DMS153 (cell line): Measurements from ENCODE around the gene EGFL6.
"Not testable (repeated sequence)": the region's sequence is repeated elsewhere in the genome, so short reads cannot be mapped to it uniquely, and the experiment has no call there.

Source experiments
- DNase-seq: peaks from one replicate; lab custom pipeline; 2025; lab: John Stamatoyannopoulos, UW

EGFL6 gene

DNA sequence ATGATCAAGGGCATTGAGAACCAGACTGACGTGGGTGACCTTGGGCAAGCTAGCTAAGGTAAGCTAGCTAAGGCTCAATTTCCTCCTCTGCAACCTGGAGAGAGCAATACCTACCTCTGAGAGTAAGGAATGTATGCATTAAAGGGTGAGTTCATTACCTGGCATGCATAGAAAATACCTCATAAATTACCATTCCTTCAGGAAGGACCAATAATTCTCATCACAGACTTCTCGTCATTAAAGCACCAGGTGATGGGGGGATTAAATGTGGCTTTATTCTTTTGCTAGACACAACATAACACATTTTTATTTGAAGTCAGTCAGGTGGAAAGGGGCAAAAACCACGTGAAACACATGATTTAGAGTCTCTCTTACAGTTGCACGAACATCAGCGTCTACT, 21.5 kb downstream of the EGFL6 start:
- DNase-seq: no peak

DNA sequence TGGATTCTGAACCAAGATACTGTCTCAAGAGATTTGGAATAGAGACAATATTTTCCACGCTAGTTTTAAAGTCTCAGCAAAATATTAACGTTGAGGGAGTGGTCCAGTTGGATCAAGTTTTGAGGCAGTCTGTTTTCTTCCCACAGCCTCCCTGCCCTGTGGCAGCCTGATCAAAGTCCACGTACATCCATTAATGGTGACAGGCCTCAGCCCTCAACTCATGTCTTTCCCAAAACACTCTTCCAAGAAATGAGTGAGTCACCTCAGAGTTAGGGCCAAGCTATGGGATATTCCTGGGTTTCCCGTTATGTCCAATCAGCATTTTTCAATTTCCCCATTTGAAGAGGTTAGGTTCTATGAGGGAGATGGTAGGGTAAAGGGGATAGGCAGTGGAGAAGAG, 28.5 kb downstream of the EGFL6 start:
- no peak for DNase-seq

DNA sequence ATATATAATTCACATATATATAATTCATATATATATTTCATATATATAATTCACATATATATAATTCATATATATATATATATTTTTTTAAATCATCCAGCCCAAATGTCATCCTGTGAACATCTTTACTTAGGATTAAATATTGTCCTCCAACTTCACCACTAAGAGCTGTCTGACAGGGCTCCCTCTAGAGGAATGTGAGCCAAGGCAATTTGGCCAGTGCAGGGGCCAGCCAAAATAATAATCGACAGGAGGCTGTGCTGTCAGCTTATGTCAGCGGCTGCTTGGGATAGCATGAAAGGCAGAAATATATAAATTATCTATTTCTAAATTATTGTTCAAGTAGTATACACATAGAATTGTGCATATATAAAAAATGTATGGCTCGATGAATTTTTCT, 29.5 kb downstream of the EGFL6 start:
- DNase-seq: no peak

DNA sequence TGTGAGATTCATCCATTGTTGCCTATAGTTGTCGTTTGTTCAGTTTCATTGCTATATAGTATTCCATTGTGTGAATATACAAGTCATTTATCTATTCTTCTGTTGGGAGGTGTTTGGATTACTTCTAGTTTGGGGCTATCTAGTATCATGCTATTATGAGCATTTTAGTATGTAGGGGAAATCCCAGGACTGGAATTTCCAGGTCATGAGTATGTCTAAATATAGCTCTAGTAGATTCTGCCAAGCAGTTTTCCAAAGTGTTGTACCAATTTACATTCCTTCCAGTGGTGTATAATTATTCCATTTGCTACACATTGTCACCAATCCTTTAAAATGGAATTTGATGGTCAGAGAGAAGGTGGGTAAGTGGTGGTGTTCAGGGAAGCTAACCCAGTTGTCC, 30.1 kb downstream of the EGFL6 start:
- DNase-seq: no peak

DNA sequence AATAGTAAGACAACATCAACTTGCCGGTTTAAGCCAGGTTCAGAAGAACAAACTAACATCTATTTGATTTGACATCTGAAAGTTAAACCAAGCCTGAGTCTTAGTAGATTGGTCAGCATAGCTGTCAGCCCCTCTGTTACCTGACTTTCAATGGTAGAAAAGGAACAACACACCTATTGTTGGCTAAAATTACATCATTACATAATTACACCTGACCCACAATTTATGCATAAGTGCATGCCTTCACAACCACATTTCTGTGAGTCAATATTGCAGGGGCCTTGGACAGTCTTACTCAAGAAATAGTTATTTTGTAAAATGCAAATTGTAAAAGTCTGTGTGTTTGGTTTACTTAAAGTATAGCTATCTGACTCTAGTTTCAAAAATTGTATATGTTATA, 36.2 kb downstream of the EGFL6 start:
- no peak for DNase-seq

DNA sequence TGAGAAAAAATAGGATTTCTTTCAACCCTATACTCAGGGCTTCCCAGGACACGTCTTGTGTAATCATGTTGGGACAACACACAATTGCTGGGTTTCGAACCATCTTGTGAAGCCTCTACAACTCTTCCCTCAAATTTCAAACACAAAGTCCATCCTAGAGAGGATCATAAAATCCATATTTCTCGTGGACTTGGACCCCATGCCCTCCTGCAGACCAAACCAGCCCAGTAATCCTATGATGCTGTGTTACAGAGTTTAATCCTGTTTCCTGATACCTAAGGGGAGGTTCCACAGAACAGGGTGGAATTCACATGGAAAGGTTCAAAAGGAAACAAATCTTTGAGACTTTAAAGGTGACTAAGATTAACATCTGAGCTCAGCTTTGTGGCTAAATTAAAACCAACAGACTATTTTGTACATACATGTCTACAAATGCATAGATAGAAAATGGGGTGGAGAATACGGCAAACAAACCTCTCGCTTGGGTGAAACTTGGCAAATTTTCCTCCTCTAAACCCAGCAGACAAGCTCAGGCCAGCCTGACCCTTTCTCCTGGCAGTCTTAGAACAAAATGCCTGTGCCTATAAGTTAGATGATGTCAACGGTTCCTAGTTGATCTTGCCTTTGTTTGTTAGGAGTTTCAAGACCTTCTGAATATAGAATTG, 38.1 kb downstream of the EGFL6 start:
- DNase-seq: no peak

DNA sequence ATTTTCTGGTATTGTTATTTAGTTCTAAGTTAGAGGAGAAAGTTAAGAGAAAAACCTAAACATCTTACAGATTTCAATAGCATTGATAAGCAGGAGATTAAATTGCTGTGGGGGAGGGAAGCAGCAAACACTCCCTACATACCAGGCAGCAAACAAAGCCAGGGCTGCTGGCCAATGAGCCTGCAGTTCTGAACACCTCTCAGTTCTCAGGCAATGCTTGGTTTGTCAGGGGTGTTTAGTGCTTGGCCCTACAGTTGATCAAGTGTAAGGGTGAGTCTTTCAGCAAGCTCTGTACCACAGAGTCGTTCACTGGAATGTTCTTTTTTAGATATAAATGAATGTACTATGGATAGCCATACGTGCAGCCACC, 38.6 kb downstream of the EGFL6 start:
- no peak for DNase-seq

DNA sequence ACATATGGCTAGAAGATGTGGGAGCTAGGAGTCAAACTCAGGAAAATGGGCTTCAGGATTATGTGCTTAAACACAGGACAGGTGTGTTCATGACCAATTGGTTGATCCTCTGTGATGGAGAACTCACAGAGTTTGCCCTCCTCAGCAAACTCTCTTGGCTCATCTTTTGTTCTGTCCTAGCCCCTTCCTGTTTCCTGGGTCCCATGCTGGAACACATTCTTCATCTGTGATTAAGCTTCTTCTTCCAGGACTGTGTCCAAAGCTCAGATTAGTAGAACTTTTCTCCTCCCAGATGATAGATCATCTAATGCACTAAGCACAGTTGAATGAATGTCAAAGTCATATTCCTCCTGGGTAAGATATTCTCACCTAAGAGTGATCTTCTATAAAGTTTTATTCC, 44.8 kb downstream of the EGFL6 start:
- DNase-seq: no peak

DNA sequence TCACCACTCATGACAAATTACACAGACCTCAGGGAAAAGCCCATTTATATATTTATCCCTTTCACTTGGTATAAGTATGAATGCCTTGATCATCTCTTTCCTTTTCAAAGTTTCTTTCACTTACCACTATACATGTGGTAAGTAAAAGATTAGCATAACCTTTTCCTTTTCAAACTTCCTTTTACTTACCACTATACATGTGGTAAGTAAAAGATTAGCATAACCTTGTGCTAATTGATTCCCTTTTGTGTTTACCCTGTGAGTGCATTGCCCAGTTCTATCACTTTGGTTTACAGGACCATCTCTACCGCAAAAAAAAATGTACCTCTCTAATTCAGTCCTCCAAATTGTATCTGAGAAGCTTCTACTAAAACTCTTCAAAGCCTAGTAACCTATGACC, 50.8 kb downstream of the EGFL6 start:
- no peak for DNase-seq

DNA sequence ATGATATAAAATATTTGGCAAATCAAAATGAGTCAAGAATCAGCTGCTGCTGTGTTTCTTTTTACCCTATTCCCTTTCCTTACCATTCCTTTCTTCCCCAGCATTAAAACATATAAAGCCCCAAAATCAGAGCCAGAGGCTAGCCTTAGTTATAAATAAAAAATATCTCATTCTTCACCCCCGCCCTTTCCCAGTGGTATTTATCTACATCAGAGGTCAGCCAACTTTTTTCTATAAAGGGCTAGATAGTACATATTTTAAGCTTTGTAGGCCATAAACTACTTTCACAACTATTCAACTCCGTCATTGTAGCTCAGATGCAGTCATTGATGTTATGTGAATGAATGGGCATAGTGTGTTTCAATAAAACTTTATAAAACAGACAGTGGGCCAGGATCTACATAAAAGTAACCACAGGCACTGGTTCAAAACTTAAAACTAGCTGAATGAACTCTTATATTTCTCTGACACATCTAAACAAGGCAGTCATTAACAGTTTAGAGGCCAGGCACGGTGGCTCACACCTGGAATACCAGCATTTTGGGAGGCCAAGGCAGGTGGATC, 53.1 kb downstream of the EGFL6 start:
- no peak for DNase-seq

DNA sequence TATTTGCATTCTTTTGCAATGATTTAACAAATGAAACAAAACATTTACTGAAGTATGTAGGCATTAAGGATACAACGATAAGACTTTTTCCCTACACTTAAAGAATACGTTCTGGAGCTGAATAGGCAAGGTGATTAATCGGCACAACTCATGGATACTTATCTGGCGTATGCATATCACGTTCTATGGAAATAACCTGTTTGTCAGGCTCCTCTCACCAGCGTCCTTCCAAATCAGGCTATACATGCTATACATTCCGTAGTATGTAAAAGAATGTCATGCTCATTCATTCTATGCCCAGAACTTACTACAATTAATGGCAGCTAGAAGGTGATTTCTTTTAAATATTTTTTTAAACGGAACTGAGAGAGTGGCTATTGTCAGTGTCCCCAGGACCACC, 57.9 kb downstream of the EGFL6 start:
- DNase-seq: no peak

DNA sequence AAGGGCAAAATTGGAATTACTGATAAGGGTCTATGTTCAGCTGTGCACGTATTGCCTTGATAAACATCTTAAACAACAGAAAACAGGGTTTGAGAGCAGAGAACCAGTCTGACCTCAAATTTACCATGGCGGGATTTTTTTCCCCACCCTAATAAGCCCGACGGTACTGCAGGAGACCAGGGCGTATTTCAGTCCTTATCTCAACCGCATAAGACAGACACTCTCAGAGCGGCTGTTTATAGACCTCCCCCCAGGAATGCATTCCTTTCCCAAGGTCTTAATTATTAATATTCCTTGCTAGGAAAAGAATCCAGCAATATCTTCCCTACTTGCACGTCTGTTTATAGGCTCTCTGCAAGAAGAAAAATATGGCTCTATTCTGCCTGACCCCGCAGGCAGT, 67.8 kb downstream of the EGFL6 start:
- not testable (repeated sequence) for DNase-seq

DNA sequence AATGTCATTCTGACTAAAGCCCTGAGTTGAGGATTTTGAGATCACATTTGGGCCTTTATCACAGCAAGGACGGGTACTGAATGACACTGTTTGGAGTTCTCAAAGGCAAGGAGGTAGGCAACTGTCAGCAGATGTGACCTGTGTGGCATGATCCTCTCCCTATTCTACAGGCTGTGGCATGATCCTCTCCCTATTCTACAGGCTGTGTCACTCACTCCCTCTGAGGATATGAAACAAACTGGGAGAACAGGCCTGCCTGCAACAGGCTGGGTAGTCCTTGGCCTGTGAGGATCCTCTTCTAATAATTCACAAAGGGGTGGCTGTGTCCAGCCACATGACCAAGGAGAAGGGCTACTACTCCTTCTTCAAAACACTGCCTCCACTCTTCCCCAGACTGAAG, 68.6 kb downstream of the EGFL6 start:
- DNase-seq: no peak

DNA sequence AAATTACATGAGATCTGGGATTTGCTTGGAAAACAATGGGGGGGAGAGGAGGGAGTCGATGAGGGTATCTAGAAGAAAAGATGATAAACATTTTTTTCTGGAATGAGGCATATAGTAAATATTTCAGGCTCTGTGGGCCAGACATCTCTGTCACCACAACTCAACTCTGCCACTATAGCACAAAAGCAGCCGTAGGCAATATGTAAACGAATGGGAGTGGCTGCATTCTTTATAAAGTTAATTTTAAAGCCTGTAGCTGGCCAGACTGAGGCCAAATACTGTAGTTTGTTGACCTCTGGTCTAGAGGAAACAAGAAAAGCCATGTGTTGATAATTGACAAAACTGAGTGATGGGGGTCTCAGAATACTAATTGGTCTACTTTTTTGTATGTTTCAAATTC, 69.4 kb downstream of the EGFL6 start:
- DNase-seq: no peak

DNA sequence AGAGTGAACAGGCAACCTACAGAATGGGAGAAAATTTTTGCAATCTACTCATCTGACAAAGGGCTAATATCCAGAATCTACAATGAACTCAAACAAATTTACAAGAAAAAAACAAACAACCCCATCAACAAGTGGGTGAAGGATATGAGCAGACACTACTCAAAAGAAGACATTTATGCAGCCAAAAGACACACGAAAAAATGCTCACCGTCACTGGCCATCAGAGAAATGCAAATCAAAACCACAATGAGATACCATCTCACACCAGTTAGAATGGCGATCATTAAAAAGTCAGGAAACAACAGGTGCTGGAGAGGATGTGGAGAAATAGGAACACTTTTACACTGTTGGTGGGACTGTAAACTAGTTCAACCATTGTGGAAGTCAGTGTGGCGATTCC, 72.3 kb downstream of the EGFL6 start:
- DNase-seq: not testable (repeated sequence)

DNA sequence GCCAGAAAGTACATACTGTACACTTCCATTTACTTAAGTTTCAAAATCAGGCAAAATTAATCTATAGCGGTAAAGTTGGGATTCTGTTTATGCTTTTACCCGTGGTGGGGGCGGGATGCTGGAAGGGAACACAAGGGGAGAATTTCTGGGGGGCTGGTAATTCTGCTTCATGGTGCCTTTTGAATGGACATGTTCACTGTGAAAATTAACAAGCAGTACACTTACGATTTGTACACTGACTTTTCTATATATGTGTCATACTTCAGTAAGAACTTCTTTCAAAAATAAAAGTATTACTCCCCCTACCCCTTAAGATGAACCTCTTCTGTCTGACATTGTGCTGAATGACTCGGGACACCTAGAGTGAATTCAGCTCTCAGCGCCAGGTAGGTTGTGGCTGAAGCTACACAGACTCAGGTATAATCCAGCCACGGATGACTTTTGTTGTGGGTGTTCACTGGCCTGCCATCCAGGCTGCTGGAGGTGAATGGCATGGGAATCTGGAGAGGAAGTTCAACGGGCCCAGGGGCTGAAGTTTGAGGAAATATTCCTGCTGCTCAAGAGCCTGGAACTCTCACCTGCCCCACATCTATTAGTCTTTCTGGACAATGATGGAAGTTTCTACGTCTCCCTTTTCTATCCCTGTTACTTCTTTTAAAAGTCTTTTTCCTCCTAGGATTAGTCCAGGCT, 76.2 kb downstream of the EGFL6 start:
- DNase-seq: no peak

DNA sequence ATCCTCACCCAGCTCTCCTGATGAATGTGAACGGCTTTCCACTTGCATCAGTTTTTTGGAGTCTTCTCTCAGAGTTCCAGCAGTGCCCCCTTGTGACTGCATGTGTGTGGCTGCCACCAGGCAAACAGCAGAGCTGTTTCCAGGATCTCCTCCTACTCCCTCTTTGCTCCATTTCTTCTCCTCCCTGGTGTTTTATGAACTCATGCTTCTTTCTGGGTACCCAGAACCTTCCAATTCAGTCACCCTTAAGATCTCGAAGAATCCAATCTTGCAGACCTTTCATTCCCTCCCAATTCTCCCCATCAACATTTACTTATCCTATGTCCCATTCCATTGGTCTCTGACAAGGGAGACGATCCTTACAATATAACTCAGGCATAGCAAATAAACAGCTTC, 76.8 kb downstream of the EGFL6 start:
- peak; percentile 37 for DNase-seq

DNA sequence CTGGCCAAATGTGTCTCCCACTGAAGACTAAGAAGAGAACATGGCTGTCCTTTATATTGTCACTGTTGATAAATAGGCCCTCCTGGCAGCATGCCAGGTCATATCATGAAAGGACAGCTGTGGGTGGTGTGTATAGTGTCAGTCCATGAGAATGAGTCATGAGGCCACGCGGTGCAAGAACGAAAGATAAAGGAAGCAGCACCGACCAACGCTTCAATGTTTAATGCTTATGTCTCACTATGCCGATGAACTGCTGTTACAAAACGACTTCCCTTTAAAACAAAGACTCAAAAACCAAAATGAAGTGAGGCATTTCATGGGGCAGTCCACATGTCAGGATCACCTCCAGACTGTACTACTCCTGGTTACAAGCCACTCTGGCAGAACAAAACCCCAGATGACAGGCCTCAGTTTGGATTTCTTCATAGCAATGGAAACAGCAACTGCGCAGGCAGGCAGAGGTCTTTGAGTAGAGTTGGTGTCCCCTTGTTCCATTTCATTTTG, 78.4 kb downstream of the EGFL6 start:
- DNase-seq: peak; percentile 77

DNA sequence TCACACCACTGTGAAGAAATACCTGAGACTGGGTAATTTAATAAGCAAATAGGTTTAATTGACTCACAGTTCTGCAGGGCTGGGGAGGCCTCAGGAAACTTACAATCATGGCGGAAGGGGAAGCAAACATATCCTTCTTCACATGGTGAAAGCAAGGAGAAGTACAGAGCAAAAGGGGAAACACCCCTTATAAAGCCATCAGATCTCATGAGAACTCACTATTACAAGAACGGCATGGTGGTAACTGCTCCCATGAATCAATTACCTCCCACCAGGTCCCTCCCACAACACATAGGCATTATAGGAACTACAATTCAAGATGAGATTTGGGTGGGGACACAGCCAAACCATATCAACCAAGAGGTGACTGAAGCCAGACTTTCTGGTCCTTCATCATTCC, 78.9 kb downstream of the EGFL6 start:
- not testable (repeated sequence) for DNase-seq

DNA sequence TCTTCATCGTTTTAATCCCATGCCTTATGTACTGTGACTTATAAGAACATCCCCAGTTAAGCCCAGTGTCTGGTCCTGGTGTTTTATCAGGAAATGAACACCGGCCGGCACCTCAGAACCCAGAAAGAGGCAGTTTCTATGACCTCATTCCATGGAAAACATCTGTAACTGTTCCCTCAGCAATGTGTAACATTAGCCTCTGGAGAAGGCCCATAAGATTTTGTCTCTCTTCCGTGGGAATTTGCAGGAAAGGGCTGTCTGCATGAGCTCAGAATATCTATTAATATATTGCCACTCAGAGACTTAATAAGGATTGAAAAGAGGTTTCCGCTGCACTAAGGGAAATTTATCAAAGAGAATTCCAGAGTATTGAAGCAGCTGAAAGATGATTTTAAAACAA, 80.4 kb downstream of the EGFL6 start:
- DNase-seq: no peak

DNA sequence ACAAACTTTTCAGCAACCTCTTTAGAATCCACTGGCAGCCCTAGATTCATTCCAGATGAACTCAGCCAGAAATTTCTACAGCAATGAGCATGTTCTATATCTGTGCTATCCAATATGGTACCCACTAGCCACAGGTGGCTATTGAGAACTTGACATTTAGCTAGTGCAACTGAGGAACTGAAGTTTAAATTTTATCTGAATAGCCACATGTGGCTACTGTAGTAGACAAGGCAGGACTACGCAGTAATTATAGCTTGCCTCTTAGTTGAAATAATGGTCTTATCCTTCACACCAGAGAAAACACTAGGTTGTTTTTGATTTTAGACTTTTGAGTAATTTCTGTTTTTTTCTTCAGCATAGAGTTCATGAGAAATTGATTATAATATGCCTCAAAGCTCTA, 80.9 kb downstream of the EGFL6 start:
- no peak for DNase-seq

DNA sequence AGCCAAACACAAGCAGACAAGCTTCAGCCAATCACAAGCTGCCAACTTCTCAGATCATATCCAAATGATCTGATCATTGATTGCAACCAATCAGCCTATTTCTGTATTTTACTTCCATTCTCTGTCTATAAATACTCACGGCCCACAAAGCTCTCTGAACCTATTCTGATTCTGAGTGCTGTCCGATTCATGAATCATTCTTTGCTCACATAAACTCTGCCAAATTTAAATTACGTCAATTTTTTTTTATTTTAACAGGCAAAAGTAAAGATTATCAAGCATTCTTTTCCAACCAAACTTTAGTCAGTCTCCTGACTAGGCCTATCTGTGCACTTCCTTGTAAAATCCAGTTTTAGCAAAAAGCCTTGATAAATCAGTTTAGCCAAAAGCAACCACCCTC, 81.7 kb downstream of the EGFL6 start:
- DNase-seq: no peak

DNA sequence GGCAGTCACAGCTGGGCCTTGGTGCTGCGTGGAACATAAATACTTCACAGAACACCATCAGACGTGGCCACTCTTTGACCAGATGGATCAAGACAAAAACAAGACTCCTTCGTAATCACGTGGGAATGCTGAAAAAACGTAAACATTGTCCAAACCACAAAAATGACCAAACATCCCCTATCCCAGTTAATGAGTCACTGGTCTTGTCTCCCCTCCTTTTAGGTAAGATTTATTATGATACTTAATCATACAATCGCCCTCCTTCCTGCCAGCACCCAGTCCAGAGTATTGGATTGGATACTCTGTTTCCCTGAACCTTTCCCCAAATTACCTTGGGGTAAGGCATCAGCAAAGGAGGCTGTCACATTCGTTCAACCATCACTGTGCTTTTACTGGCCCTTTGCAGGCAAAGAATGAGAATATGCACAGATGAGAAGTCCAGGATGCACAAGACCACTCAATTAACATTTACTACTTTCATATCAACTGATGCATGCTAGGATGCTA, 82.9 kb downstream of the EGFL6 start:
- no peak for DNase-seq
